RWPE1 (cell line): ENCODE data around the gene MTFR1L.

Experiments used
- CTCF ChIA-PET: fragments of 350-600 bp; sonication (Branson Sonifier 250); formaldehyde crosslinking; extraction: SDS; loops from one replicate; lab custom pipeline; 2021; lab: Yijun Ruan, JAX
- POLR2A ChIA-PET: fragments of 400-600 bp; formaldehyde crosslinking; extraction: SDS; loops from one replicate; lab custom pipeline; 2020; ENCODE audit warnings: antibody characterized with exemption; ENCODE audit not compliant: low non-redundant PET; lab: Yijun Ruan, JAX
- DNase-seq: peaks from one replicate; pipeline ENCODE4 v3.0.0; 2012; ENCODE audit warnings: low spot score
- H3K27ac ChIP-seq: fragments of 450-650 bp; 2 replicates; pipeline ENCODE4 v1.5.1; 2017
- CTCF ChIP-seq: fragments of 450-650 bp; conservative IDR thresholded peaks from 2 replicates; pipeline ENCODE4 v1.5.1; 2017; ENCODE audit warnings: low read depth, mild to moderate bottlenecking

The MTFR1L gene

GRCh38 chr1:25780318-25781129, 39.2 kb upstream of the MTFR1L start:
- POLR2A ChIA-PET = no interaction called here
- CTCF ChIA-PET = interaction anchor here (0.6 kb wide), 1 partner anchor 161 kb away, joined by 3 read pairs; no protein-coding TSS in a partner anchor
- no peak for DNase-seq
- TF ChIP-seq CTCF = no peak
- H3K27ac ChIP-seq = peak overlapping the region; percentile 30; the same call in 1 of the 2 replicates

- no peak overlapping the region; the same call in 1 of the 2 replicates for H3K27ac ChIP-seq
- POLR2A ChIA-PET = no interaction called here
- CTCF ChIA-PET = no interaction called here
Measured at GRCh38 chr1:25781130-25781433, 38.7 kb upstream of the MTFR1L start.

GRCh38 chr1:25782608-25783201, 37.0 kb upstream of the MTFR1L start:
- no peak overlapping the region for H3K27ac ChIP-seq
- TF ChIP-seq CTCF = no peak
- CTCF ChIA-PET = no interaction called here
- DNase-seq = no peak
- POLR2A ChIA-PET = no interaction called here

More at GRCh38 chr1:25781130-25781433, 38.7 kb upstream of the MTFR1L start:
- DNase-seq = no peak
- TF ChIP-seq CTCF = no peak

GRCh38 chr1:25784575-25785051, 35.1 kb upstream of the MTFR1L start:
- TF ChIP-seq CTCF = no peak
- ChIA-PET CTCF (interaction anchor here (0.6 kb wide), 1 partner anchor 153 kb away, joined by 3 read pairs; no protein-coding TSS in a partner anchor), POLR2A (no interaction called here)
- DNase-seq = no peak
- no peak overlapping the region for H3K27ac ChIP-seq

GRCh38 chr1:25785333-25786067, 34.3 kb upstream of the MTFR1L start:
- ChIA-PET POLR2A (no interaction called here), CTCF (no interaction called here)
- H3K27ac ChIP-seq = no peak overlapping the region
- no peak for DNase-seq
- no peak for TF ChIP-seq CTCF
